Neural progenitor cell (in vitro differentiated cells): Measurements from ENCODE around the gene TTC8. TPM values are rescaled to one million over a fixed set of nuclear protein-coding genes. Genes with fewer than 3 reads are reported as not detected.

Experiments
- DNase-seq: peaks from one replicate; pipeline ENCODE4 v3.0.0-alpha.2; 2016; ENCODE audit warnings: low spot score
- H2AFZ ChIP-seq: fragments of 200-600 bp; sonication (generic); replicated peaks from 2 replicates; pipeline ENCODE4 v1.6.1; 2016; ENCODE audit warnings: antibody characterized with exemption
- H3F3A ChIP-seq: fragments of 200-600 bp; sonication (generic); 2 replicates; pipeline ENCODE4 v1.6.1; 2016; ENCODE audit warnings: antibody characterized with exemption, low read depth
- H3K27ac ChIP-seq: fragments of 200-600 bp; sonication (generic); 2 replicates; pipeline ENCODE4 v1.5.1; 2016; ENCODE audit warnings: mild to moderate bottlenecking
- H3K27me3 ChIP-seq: fragments of 200-600 bp; sonication (generic); 2 replicates; pipeline ENCODE4 v1.6.1; 2016; ENCODE audit warnings: mild to moderate bottlenecking, moderate library complexity
- H3K36me3 ChIP-seq: fragments of 200-600 bp; sonication (generic); 2 replicates; pipeline ENCODE4 v1.5.1; 2016
- H3K4me1 ChIP-seq: fragments of 200-600 bp; sonication (generic); 2 replicates; pipeline ENCODE4 v1.6.1; 2016; ENCODE audit warnings: mixed run types
- H3K4me2 ChIP-seq: fragments of 200-600 bp; sonication (generic); 2 replicates; pipeline ENCODE4 v1.6.1; 2016
- H3K4me3 ChIP-seq: fragments of 200-600 bp; sonication (generic); 2 replicates; pipeline ENCODE4 v1.5.1; 2016
- H3K79me2 ChIP-seq: fragments of 200-600 bp; sonication (generic); 2 replicates; pipeline ENCODE4 v1.6.1; 2016; ENCODE audit warnings: low read depth
- H3K9ac ChIP-seq: fragments of 200-600 bp; sonication (generic); 2 replicates; pipeline ENCODE4 v1.6.1; 2016
- H3K9me3 ChIP-seq: fragments of 200-600 bp; sonication (generic); 2 replicates; pipeline ENCODE4 v1.5.1; 2016; ENCODE audit warnings: low read depth
- H4K20me1 ChIP-seq: fragments of 200-600 bp; sonication (generic); 2 replicates; pipeline ENCODE4 v1.6.1; 2016; ENCODE audit warnings: low read depth
- H3K27ac Mint-ChIP-seq: 3 replicates; pipeline ENCODE4 v1.8.0; 2021; ENCODE audit warnings: mixed read lengths
- H3K27me3 Mint-ChIP-seq: 2 replicates; pipeline ENCODE4 v1.8.0; 2022; ENCODE audit warnings: low read depth, mild to moderate bottlenecking, inconsistent platforms, moderate library complexity, mixed read lengths; ENCODE audit not compliant: insufficient read depth
- H3K36me3 Mint-ChIP-seq: 3 replicates; pipeline ENCODE4 v1.8.0; 2021; ENCODE audit warnings: mixed read lengths
- H3K4me1 Mint-ChIP-seq: 3 replicates; pipeline ENCODE4 v1.8.0; 2021; ENCODE audit warnings: mixed read lengths
- H3K4me3 Mint-ChIP-seq: 3 replicates; pipeline ENCODE4 v1.8.0; 2021; ENCODE audit warnings: mild to moderate bottlenecking, moderate library complexity, mixed read lengths
- H3K9me3 Mint-ChIP-seq: 3 replicates; pipeline ENCODE4 v1.8.0; 2020; ENCODE audit warnings: mixed read lengths
- CTCF ChIP-seq: fragments of 200-600 bp; sonication (generic); IDR thresholded peaks from 2 replicates; pipeline ENCODE4 v1.5.1; 2017; ENCODE audit warnings: antibody characterized with exemption, mild to moderate bottlenecking
- EZH2 ChIP-seq: fragments of 200-600 bp; sonication (generic); IDR thresholded peaks from 2 replicates; pipeline ENCODE4 v1.6.1; 2017; ENCODE audit warnings: antibody characterized with exemption, mild to moderate bottlenecking, moderate library complexity
- EZH2phosphoT487 ChIP-seq: fragments of 200-600 bp; sonication (generic); IDR thresholded peaks from 2 replicates; pipeline ENCODE4 v1.6.1; 2017; ENCODE audit warnings: antibody characterized with exemption
- total RNA-seq: library from RNA; depleted of rRNA; stranded (reverse); fragments of >200 nt; gene quantifications from 2 replicates; pipeline ENCODE4 v1.2.3, GENCODE V29; 2015; ENCODE audit warnings: low replicate concordance

TTC8 gene
- total RNA-seq, 1 donor from 2014 or later: 35.0 TPM

GRCh38 chr14:88882236-88882635 lies 57.8 kb downstream of the TTC8 start:
- no peak for TF ChIP-seq CTCF
- no peak for TF ChIP-seq EZH2
- no peak for TF ChIP-seq EZH2phosphoT487
- Histone ChIP-seq H3K79me2 (no peaks in the 10 kb centered on the region), H3K27me3 (no peaks in the 10 kb centered on the region), H4K20me1 (no peaks in the 10 kb centered on the region), H3K36me3 (no peaks in the 10 kb centered on the region), H3K4me3 (no peak overlapping the region), H3K9ac (no peak overlapping the region), H3K27ac (no peak overlapping the region), H3K4me2 (no peak overlapping the region), H3F3A (no peaks in the 10 kb centered on the region), H3K4me1 (no peaks in the 10 kb centered on the region), H3K9me3 (no peaks in the 10 kb centered on the region), H2AFZ (no peak overlapping the region)
- Mint-ChIP-seq H3K27me3 (peaks cover 2% of the 10 kb centered on the region), H3K27ac (no peak overlapping the region), H3K9me3 (peaks cover 11% of the 10 kb centered on the region), H3K4me1 (no peaks in the 10 kb centered on the region), H3K4me3 (no peak overlapping the region), H3K36me3 (peaks cover 34% of the 10 kb centered on the region)
- DNase-seq: no peak

- Mint-ChIP-seq H3K4me1 (peaks cover 8% of the 10 kb centered on the region), H3K4me3 (no peak overlapping the region), H3K9me3 (peaks cover 3% of the 10 kb centered on the region), H3K36me3 (no peaks in the 10 kb centered on the region), H3K27me3 (no peaks in the 10 kb centered on the region), H3K27ac (no peak overlapping the region)
- Histone ChIP-seq H3F3A (no peaks in the 10 kb centered on the region), H3K4me1 (no peaks in the 10 kb centered on the region), H3K79me2 (no peaks in the 10 kb centered on the region), H4K20me1 (no peaks in the 10 kb centered on the region), H3K27me3 (no peaks in the 10 kb centered on the region), H3K4me3 (no peak overlapping the region), H2AFZ (no peak overlapping the region), H3K36me3 (no peaks in the 10 kb centered on the region), H3K27ac (no peak overlapping the region), H3K9me3 (no peaks in the 10 kb centered on the region), H3K4me2 (no peak overlapping the region), H3K9ac (no peak overlapping the region)
- no peak for DNase-seq
- no peak for TF ChIP-seq CTCF
- TF ChIP-seq EZH2: no peak
- no peak for TF ChIP-seq EZH2phosphoT487
Observed at GRCh38 chr14:88895116-88895515, 70.7 kb downstream of the TTC8 start.

GRCh38 chr14:88901189-88901588 lies 76.7 kb downstream of the TTC8 start:
- no peak overlapping the region for H2AFZ ChIP-seq
- H3K36me3 ChIP-seq: no peaks in the 10 kb centered on the region
- no peak overlapping the region for H3K4me3 ChIP-seq
- no peaks in the 10 kb centered on the region for H3F3A ChIP-seq
- peaks cover 1% of the 10 kb centered on the region for H3K4me1 Mint-ChIP-seq
- TF ChIP-seq EZH2phosphoT487 (no peak), CTCF (no peak), EZH2 (no peak)
- H3K27ac ChIP-seq: no peak overlapping the region
- no peaks in the 10 kb centered on the region for H3K36me3 Mint-ChIP-seq
- H4K20me1 ChIP-seq: no peaks in the 10 kb centered on the region
- H3K4me1 ChIP-seq: no peaks in the 10 kb centered on the region
- H3K27me3 ChIP-seq: no peaks in the 10 kb centered on the region
- H3K9me3 Mint-ChIP-seq: peaks cover 3% of the 10 kb centered on the region
- no peak overlapping the region for H3K4me2 ChIP-seq
- H3K27me3 Mint-ChIP-seq: no peaks in the 10 kb centered on the region
- H3K79me2 ChIP-seq: no peaks in the 10 kb centered on the region
- DNase-seq: no peak
- no peak overlapping the region for H3K9ac ChIP-seq
- H3K9me3 ChIP-seq: no peaks in the 10 kb centered on the region
- H3K27ac Mint-ChIP-seq: no peak overlapping the region
- H3K4me3 Mint-ChIP-seq: no peak overlapping the region
